Loucy (cell line): ENCODE results near the gene NAA11.

Experiments used
- H2AFZ ChIP-seq: fragments of 200-600 bp; sonication (generic); 2 replicates; pipeline ENCODE4 v1.6.0; 2016; ENCODE audit warnings: antibody characterized with exemption, mild to moderate bottlenecking, low read length, moderate library complexity
- H3F3A ChIP-seq: fragments of 200-600 bp; 2 replicates; pipeline ENCODE4 v1.6.0; 2016; ENCODE audit warnings: antibody characterized with exemption, low read depth, mild to moderate bottlenecking
- H3K27me3 ChIP-seq: fragments of 200-600 bp; sonication (generic); 2 replicates; pipeline ENCODE4 v1.6.1; 2014; ENCODE audit warnings: low read length, mild to moderate bottlenecking; ENCODE audit not compliant: insufficient read depth, poor library complexity, severe bottlenecking
- H3K36me3 ChIP-seq: fragments of 200-600 bp; sonication (generic); 2 replicates; pipeline ENCODE4 v1.6.1; 2016; ENCODE audit warnings: low read length; ENCODE audit not compliant: insufficient read depth
- H3K4me1 ChIP-seq: fragments of 200-600 bp; sonication (generic); 2 replicates; pipeline ENCODE4 v1.5.1; 2014; ENCODE audit warnings: low read length, mild to moderate bottlenecking; ENCODE audit not compliant: insufficient read depth, poor library complexity, severe bottlenecking
- H3K4me2 ChIP-seq: fragments of 200-600 bp; sonication (generic); 2 replicates; pipeline ENCODE4 v1.6.0; 2014; ENCODE audit warnings: antibody characterized with exemption, low read length, low read depth, mild to moderate bottlenecking; ENCODE audit not compliant: poor library complexity, severe bottlenecking
- H3K4me3 ChIP-seq: fragments of 200-600 bp; sonication (generic); 2 replicates; pipeline ENCODE4 v1.5.1; 2014; ENCODE audit warnings: low read length, mild to moderate bottlenecking, mixed read lengths; ENCODE audit not compliant: poor library complexity, severe bottlenecking
- H3K79me2 ChIP-seq: fragments of 200-600 bp; sonication (generic); 2 replicates; pipeline ENCODE4 v1.6.1; 2014; ENCODE audit warnings: low read length; ENCODE audit not compliant: insufficient read depth
- H3K9ac ChIP-seq: fragments of 200-600 bp; sonication (generic); 2 replicates; pipeline ENCODE4 v1.6.0; 2014; ENCODE audit warnings: mild to moderate bottlenecking, low read depth, low read length, moderate library complexity; ENCODE audit not compliant: poor library complexity, severe bottlenecking
- H3K9me2 ChIP-seq: fragments of 200-600 bp; sonication (generic); replicated peaks from 2 replicates; pipeline ENCODE4 v1.6.1; 2016; ENCODE audit warnings: low read depth, low read length, mixed read lengths
- H3K9me3 ChIP-seq: fragments of 200-600 bp; sonication (generic); 2 replicates; pipeline ENCODE4 v1.6.1; 2014; ENCODE audit warnings: mild to moderate bottlenecking, antibody characterized with exemption, low read length, low read depth; ENCODE audit not compliant: insufficient read depth
- H4K20me1 ChIP-seq: fragments of 200-600 bp; sonication (generic); 2 replicates; pipeline ENCODE4 v1.6.0; 2014; ENCODE audit warnings: antibody characterized with exemption, low read length, mild to moderate bottlenecking; ENCODE audit not compliant: insufficient read depth, poor library complexity, severe bottlenecking
- CTCF ChIP-seq: fragments of 200-600 bp; sonication (generic); conservative IDR thresholded peaks from 2 replicates; pipeline ENCODE4 v1.5.1; 2014; ENCODE audit warnings: mild to moderate bottlenecking, antibody characterized with exemption, low read length
- EZH2phosphoT487 ChIP-seq: fragments of 200-600 bp; IDR thresholded peaks from 2 replicates; pipeline ENCODE4 v1.6.1; 2018; ENCODE audit warnings: antibody characterized with exemption, mild to moderate bottlenecking, moderate library complexity, borderline replicate concordance

The NAA11 gene

GRCh38 chr4:79360006-79360405 is 34.1 kb upstream of the NAA11 start:
- TF ChIP-seq EZH2phosphoT487 (no peak), CTCF (no peak)
- Histone ChIP-seq H3K27me3 (no peaks in the 10 kb centered on the region), H3K9me2 (no peaks in the 10 kb centered on the region), H3K4me3 (no peak overlapping the region), H2AFZ (no peak overlapping the region), H3F3A (no peaks in the 10 kb centered on the region), H3K79me2 (no peaks in the 10 kb centered on the region), H3K4me2 (no peak overlapping the region), H4K20me1 (no peaks in the 10 kb centered on the region), H3K9ac (no peak overlapping the region), H3K9me3 (no peaks in the 10 kb centered on the region), H3K36me3 (no peaks in the 10 kb centered on the region), H3K4me1 (no peaks in the 10 kb centered on the region)

GRCh38 chr4:79358438-79358837 is 32.6 kb upstream of the NAA11 start:
- H3K9me3 ChIP-seq, result no peaks in the 10 kb centered on the region
- no peak overlapping the region for H2AFZ ChIP-seq
- H3K4me3 ChIP-seq, result no peak overlapping the region
- H3K9me2 ChIP-seq, result no peaks in the 10 kb centered on the region
- H4K20me1 ChIP-seq, result no peaks in the 10 kb centered on the region
- H3K4me2 ChIP-seq, result no peak overlapping the region
- TF ChIP-seq CTCF, result no peak
- no peaks in the 10 kb centered on the region for H3K4me1 ChIP-seq
- H3K27me3 ChIP-seq, result no peaks in the 10 kb centered on the region
- no peaks in the 10 kb centered on the region for H3K79me2 ChIP-seq
- H3K9ac ChIP-seq, result no peak overlapping the region
- no peaks in the 10 kb centered on the region for H3F3A ChIP-seq
- H3K36me3 ChIP-seq, result no peaks in the 10 kb centered on the region

- H3K36me3 ChIP-seq, result no peaks in the 10 kb centered on the region
- no peaks in the 10 kb centered on the region for H3F3A ChIP-seq
- H3K4me2 ChIP-seq, result no peak overlapping the region
- TF ChIP-seq EZH2phosphoT487 (no peak), CTCF (no peak)
- no peaks in the 10 kb centered on the region for H3K27me3 ChIP-seq
- H3K4me1 ChIP-seq, result no peaks in the 10 kb centered on the region
- no peaks in the 10 kb centered on the region for H3K79me2 ChIP-seq
- H3K9ac ChIP-seq, result no peak overlapping the region
- H3K9me3 ChIP-seq, result no peaks in the 10 kb centered on the region
- no peaks in the 10 kb centered on the region for H4K20me1 ChIP-seq
- H3K4me3 ChIP-seq, result no peak overlapping the region
- H3K9me2 ChIP-seq, result no peaks in the 10 kb centered on the region
- no peak overlapping the region for H2AFZ ChIP-seq
Measured at GRCh38 chr4:79357365-79357764, 31.5 kb upstream of the NAA11 start.
